HG02610 (cell line): ENCODE results near the gene CAVIN2.
"Not testable (repeated sequence)": the region's sequence is repeated elsewhere in the genome, so short reads cannot be mapped to it uniquely, and the experiment has no call there.

Experiments
- ATAC-seq: cut with Tn5 transposase; IDR thresholded peaks from one replicate; pipeline ENCODE4 v1.9.1; 2021; ENCODE audit warnings: mild to moderate bottlenecking, moderate library complexity; ENCODE audit not compliant: unreplicated experiment

The CAVIN2 gene

DNA sequence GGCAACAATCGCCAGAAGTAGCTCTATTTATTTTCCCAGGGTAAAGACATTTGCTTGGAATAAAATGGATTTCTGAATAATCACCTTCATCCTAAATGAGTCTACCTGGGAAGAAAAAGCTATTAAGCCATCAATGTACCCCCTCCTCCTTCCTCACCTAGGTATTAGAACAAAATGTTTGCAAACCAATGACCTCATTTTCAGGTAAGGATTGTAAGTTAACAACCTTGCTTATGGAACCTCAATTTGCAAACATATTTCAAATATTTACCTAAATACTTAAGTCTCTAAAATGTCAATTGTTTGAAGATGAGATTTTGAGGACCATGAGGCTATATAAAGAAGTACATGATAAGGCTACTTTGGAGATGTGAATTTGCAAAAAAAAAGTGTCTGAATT, 43.9 kb downstream of the CAVIN2 start:
- no peak for ATAC-seq

DNA sequence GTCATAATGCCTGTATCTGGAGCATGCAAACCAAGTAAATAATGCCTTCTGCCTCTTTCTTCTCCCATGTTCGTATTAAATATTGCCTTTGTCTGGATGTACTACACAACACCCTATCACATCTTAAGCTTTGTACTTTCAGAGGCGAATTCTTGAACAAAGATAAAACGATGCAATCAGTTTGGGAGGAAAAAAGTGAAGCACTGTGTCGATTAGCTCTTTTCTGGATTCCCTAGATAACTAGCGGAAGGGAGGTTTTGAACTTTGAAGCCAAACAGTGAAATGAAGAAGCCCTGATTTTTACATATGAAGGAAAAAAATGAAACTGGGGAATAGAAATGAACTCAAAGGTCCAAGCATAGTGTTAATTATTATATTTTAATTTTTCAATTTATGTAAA, 44.7 kb downstream of the CAVIN2 start:
- ATAC-seq = no peak

DNA sequence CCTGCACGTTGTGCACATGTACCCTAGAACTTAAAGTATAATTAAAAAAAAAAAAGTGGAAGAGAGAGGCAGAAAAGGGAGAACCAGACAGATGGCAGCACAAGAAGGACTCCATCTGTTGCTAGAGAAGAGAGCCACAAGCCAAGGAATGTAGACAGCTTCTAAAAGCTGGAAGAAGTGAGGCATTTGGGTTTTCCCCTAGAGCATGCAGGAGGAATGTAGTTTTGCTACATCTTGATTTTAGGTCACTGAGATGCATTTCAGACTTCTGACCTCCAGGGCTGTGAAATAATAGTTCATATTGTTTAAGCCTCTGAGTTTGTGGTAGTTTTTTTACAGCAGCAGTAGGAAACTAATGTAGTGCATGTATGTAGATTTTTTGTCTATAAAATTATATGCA, 46.0 kb downstream of the CAVIN2 start:
- ATAC-seq = no peak

DNA sequence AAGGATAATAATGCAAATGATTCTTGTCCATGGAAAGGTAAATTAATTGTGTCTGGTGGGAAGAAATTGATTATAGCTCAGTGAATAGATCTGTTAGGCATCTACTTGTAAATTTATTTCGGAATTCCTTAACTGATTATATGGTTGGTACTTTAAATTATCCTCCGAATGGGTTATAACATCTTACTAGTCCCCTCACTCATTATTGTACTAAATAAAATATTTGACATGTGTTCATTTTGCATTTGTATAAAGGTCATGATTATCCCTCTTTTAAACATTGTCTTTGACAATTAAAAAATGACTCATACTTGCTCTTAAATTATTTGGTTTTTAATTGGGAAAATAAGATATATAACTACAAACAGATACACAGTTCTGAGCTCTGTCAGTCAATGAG, 47.4 kb downstream of the CAVIN2 start:
- ATAC-seq = no peak

DNA sequence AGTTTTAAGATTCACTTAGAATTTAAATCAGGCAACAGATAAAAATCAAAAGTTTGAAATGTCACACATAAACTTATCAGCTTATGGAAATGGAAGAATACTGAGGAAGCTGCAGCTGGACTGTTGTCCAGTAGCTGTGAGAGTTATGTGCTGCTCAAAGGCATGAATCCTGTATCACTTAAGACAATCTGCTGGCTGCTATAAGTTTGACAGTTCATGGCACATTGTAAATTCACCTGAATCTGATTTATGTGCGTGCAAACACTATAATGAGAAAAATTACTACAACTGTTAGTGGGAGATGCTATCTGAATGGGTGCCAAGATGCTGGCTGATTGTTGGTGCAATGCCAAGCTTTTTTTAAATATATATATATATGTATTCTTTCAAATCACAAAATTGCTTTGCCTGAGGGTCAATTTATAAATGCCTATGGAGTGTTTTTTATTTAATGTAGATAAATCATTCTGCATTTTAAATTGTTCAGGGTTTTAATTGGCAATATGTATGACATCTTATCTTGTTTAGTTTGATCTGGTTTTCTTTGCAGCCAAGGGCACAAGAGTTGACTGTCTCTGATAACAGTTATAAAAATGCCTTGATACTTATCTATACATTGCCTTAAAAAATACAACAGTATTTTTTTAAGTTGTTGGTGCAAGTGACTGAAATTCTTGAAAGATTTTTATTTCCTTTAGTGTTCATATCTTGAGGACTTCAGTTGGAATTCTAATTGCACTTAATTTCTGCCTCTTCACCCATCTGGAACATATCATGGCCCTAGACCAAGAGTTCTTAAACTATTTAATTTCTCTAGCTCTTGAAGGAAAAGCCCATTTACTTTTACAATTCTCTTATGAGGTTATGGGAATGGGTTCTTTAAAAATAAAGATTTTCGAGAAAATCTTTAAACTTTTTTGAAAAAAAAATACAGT, 48.7 kb downstream of the CAVIN2 start:
- ATAC-seq = no peak

DNA sequence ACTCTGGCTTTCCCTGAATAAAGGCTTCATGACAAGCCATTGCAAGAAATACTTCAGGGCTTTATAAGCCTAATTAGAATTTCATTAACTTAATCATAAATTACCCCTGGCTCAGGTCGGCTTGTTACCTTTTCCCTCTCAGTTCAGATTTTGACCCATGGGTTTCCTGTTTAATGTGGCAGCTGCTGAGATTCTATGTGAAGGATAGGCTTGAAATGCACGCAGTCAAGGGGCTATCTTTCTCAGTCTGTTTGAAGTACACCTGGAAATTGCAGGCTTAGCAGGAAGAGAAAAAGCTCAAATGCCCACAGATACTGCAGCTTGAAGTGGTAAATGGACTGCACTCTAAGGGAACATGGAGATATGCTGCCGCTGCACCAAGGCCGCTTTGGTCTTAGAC, 49.4 kb downstream of the CAVIN2 start:
- no peak for ATAC-seq

DNA sequence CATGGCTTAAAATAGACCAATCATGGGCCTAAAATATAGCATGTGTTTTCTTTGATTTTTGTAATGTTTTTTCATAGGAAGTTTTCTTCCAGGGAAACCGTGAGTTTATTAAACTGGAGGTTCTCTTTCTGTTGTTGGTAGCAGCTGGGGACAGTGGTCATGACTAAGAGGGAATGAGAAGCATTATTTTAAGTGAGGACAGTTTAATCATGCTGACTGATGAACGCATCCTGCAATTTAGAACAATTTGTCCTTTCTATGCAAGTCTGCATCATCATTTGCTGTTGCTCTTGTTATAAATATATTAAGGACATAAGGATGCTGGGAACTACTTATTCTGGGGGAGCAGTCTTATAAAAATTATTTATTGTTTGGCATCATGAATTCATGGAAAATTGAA, 51.2 kb downstream of the CAVIN2 start:
- ATAC-seq = no peak

DNA sequence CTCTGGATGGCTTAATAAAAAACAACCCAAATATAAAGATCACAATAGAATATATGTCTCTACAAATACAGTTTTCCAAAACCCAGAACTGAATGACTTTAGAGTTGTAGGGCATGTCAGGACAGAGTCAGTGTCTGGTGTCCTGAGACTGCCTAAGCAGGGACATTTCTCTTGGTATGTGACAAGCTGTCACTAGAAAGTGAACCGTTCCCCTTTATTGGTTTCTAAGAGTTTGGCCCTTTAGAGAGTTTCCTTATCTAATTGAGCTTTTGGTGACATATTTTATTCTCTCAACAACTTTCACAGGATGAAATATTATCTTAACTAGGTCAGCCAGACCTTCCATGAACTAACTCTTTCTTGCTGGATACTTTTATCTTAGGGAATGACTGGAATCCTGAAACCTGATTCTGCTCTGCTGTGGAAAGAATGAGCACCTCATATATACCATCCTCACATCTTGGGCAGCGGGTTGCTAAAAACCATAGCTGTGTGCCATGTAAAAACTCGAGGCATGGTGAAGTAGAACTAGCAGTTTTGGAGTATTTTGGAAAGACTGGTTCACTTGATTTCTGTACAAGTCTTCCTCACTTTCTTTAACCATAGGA, 54.8 kb downstream of the CAVIN2 start:
- ATAC-seq = peak; percentile 29

DNA sequence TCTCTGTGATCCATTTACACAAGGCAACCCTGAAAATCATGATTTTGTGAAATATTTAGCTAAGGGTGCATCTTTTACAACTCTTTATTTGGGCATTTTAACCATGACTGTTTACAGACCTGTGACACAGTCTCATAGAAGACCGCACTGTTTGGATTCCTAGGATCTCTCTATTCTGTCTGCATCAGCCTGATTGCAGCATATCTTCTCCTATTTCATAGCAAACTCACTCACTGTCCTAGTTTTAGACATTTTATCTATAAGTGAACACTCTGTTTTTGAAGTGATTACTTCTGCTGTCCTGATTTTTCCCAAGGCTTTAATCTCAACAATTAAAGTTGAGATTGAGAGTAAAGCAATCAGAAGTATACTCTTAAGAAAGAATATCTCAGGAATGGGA, 56.2 kb downstream of the CAVIN2 start:
- ATAC-seq = no peak

DNA sequence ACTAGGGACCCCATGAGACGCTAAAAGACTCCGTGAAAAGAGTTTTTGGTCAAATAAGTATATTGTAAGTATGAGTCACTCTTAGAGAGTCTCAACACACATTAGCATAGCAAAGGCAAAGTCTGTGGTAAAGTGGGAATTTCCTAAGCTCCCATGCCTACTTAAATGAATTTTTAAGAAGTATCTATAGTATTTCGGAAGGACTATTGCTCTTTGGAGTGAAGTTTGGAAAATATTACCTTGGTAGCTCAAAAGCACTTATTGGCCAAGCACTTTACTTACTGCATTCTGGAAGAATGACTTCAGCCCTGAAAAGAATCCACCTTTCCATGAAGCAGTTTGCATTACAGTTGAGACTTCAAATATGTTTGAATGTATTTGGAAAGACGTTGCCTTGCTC, 57.1 kb downstream of the CAVIN2 start:
- ATAC-seq = peak; percentile 73

DNA sequence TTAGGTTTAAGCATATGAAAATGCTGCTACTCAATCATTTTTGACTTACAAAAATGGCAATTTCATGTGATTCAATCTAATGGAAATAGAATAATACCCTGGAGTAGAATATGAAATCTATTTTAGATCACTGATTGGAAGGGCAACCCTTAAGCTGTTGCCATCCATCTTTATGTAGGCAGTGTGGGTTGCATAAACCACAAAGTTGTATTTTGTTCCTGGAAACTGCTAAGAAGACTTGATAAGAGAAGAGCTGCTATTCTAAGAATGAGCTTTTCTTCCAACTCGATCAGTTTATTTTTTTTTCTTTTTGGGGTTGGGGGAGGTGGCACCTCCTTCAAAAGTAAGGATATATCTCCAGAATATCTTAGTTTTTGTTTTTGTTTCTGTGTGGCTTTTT, 60.2 kb downstream of the CAVIN2 start:
- no peak for ATAC-seq

DNA sequence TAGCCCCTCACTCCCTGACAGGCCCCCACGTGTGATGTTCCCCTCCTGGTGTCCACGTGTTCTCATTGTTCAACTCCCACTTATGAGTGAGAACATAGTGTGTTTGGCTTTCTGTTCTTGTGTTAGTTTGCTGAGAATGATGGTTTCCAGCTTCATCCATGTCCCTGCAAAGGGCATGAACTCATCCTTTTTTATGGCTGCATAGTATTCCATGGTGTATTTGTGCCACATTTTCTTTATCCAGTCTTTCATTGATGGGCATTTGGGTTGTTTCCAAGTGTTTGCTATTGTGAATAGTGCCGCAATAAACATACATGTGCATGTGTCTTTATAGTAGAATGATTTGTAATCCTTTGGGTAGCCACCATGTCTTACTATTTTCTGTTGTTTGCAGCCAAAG, 61.2 kb downstream of the CAVIN2 start:
- not testable (repeated sequence) for ATAC-seq
